Parathyroid adenoma (tissue), 2 donors: ENCODE results near the gene TRAPPC2B.

Experiments
- H2AFZ ChIP-seq: fragments of 300-600 bp; sonication (generic); one replicate; pipeline ENCODE4 v1.7.0; 2017; ENCODE audit warnings: antibody characterized with exemption, mild to moderate bottlenecking
- H3K27ac ChIP-seq: fragments of 300-600 bp; sonication (generic); one replicate; pipeline ENCODE4 v1.7.0; 2017
- H3K27me3 ChIP-seq: fragments of 300-600 bp; sonication (generic); one replicate; pipeline ENCODE4 v1.7.0; 2017; ENCODE audit warnings: low read length; ENCODE audit not compliant: control insufficient read depth, insufficient read depth
- H3K36me3 ChIP-seq: fragments of 300-600 bp; sonication (generic); one replicate; pipeline ENCODE4 v1.7.0; 2017; ENCODE audit warnings: low read length; ENCODE audit not compliant: control insufficient read depth, insufficient read depth
- H3K4me1 ChIP-seq: fragments of 300-600 bp; sonication (generic); one replicate; pipeline ENCODE4 v1.7.0; 2017; ENCODE audit warnings: control low read depth
- H3K4me2 ChIP-seq: fragments of 300-600 bp; sonication (generic); one replicate; pipeline ENCODE4 v1.7.0; 2017; ENCODE audit warnings: low read length
- H3K4me3 ChIP-seq: fragments of 300-600 bp; sonication (generic); one replicate; pipeline ENCODE4 v1.7.0; 2017; ENCODE audit warnings: low read depth, low read length
- H3K79me2 ChIP-seq: fragments of 300-600 bp; sonication (generic); one replicate; pipeline ENCODE4 v1.7.0; 2017; ENCODE audit warnings: control low read depth
- H3K9ac ChIP-seq: fragments of 300-600 bp; sonication (generic); one replicate; pipeline ENCODE4 v1.7.0; 2017; ENCODE audit warnings: mild to moderate bottlenecking
- H3K9me3 ChIP-seq: fragments of 300-600 bp; sonication (generic); one replicate; pipeline ENCODE4 v1.7.0; 2017; ENCODE audit warnings: low read length; ENCODE audit not compliant: control insufficient read depth
- CTCF ChIP-seq: fragments of 300-600 bp; sonication (generic); IDR thresholded peaks from one replicate; pipeline ENCODE4 v1.7.0; 2017; ENCODE audit warnings: antibody characterized with exemption, mild to moderate bottlenecking
- donor health status: primary hyperparathyroidism.

The TRAPPC2B gene

GRCh38 chr19:57389194-57389729, 25.9 kb downstream of the TRAPPC2B start:
- no peak for TF ChIP-seq CTCF
- Histone ChIP-seq H3K9me3 (no peaks in the 10 kb centered on the region), H3K27me3 (no peaks in the 10 kb centered on the region), H3K27ac (peak overlapping the region; percentile 95), H3K79me2 (peaks cover 41% of the 10 kb centered on the region), H2AFZ (peak overlapping the region; percentile 98), H3K4me2 (peak overlapping the region; percentile 50), H3K4me1 (peaks cover 12% of the 10 kb centered on the region), H3K4me3 (peak overlapping the region; percentile 96), H3K9ac (no peak overlapping the region), H3K36me3 (no peaks in the 10 kb centered on the region)

- H3K27me3 ChIP-seq = no peaks in the 10 kb centered on the region
- peak within 1 kb of the TSS; percentile 99 for H3K9ac ChIP-seq
- peak within 1 kb of the TSS; percentile 98 for H2AFZ ChIP-seq
- H3K4me3 ChIP-seq = peak within 1 kb of the TSS; percentile 96
- peaks cover 43% of the 10 kb centered on the region for H3K79me2 ChIP-seq
- H3K4me1 ChIP-seq = peaks cover 12% of the 10 kb centered on the region
- H3K27ac ChIP-seq = peak within 1 kb of the TSS; percentile 95
- peak; percentile 10 for TF ChIP-seq CTCF
- no peaks in the 10 kb centered on the region for H3K9me3 ChIP-seq
- no peaks in the 10 kb centered on the region for H3K36me3 ChIP-seq
- peak within 1 kb of the TSS; percentile 91 for H3K4me2 ChIP-seq
These were observed 26.6 kb downstream of the TRAPPC2B start, which contains the start of gene ZNF548 for GRCh38 chr19:57389730-57390598. ZNF548 (plus strand) TSS chr19:57389854; CDS start chr19:57390100, 246 bp downstream.

- no peak overlapping the region for H3K4me2 ChIP-seq
- H3K4me1 ChIP-seq = peaks cover 5% of the 10 kb centered on the region
- no peak for TF ChIP-seq CTCF
- H3K36me3 ChIP-seq = no peaks in the 10 kb centered on the region
- H3K9ac ChIP-seq = no peak overlapping the region
- H3K79me2 ChIP-seq = peaks cover 24% of the 10 kb centered on the region
- no peak overlapping the region for H3K27ac ChIP-seq
- no peaks in the 10 kb centered on the region for H3K9me3 ChIP-seq
- H3K27me3 ChIP-seq = no peaks in the 10 kb centered on the region
- H3K4me3 ChIP-seq = no peak overlapping the region
- no peak overlapping the region for H2AFZ ChIP-seq
These were observed 32.4 kb downstream of the TRAPPC2B start for GRCh38 chr19:57395710-57396109.

GRCh38 chr19:57398868-57399267, 35.5 kb downstream of the TRAPPC2B start:
- Histone ChIP-seq H3K4me3 (no peak overlapping the region), H3K4me1 (no peaks in the 10 kb centered on the region), H3K9ac (no peak overlapping the region), H3K9me3 (no peaks in the 10 kb centered on the region), H3K4me2 (no peak overlapping the region), H3K36me3 (no peaks in the 10 kb centered on the region), H3K79me2 (peaks cover 7% of the 10 kb centered on the region), H2AFZ (no peak overlapping the region), H3K27ac (no peak overlapping the region), H3K27me3 (no peaks in the 10 kb centered on the region)
- no peak for TF ChIP-seq CTCF
